GM12891 (cell line): Measurements from ENCODE around the gene PRRC2C.

Experiments
- POLR2A ChIP-seq: IDR thresholded peaks from 2 replicates; pipeline ENCODE4 v1.6.1; 2011; ENCODE audit warnings: low read depth, low read length, control low read depth
- POLR2AphosphoS5 ChIP-seq: IDR thresholded peaks from 2 replicates; pipeline ENCODE4 v1.6.1; 2011; ENCODE audit warnings: low read depth, low read length, control low read depth
- TAF1 ChIP-seq: IDR thresholded peaks from 2 replicates; pipeline ENCODE4 v1.6.1; 2011; ENCODE audit warnings: low read depth, low read length, control low read depth

- TF ChIP-seq POLR2A (no peak), POLR2AphosphoS5 (no peak), TAF1 (no peak)
These were observed 110.8 kb downstream of the PRRC2C start for GRCh38 chr1:171596119-171596518.
